Pancreas (tissue), 10 donors: ENCODE measurements around the gene SHC3. TPM values are rescaled to one million over a fixed set of nuclear protein-coding genes. Genes with fewer than 3 reads are reported as not detected.

ENCODE experiments used
- ATAC-seq, 4 donors: fragments of 200-7000 bp; cut with Tn5 transposase; one replicate each; pipeline versions ENCODE4 v1.8.0 to v1.9.1; 2020; ENCODE audit warnings: mild to moderate bottlenecking in 4 of 4, moderate library complexity in 4 of 4
- DNase-seq, 6 donors: peaks; one replicate each; pipeline ENCODE4 v3.0.0-alpha.2; 2020
- FAIRE-seq: peaks from 2 replicates; lab custom pipeline; 2012; peaks lifted over from hg19 to GRCh38; lab: Jason Lieb, UNC
- H3K27ac ChIP-seq, 4 donors: fragments of 200-600 bp; sonication (generic); 1 replicate in 3 of 4; 2 replicates in 1 of 4; pipeline versions ENCODE4 v1.5.0 to v1.8.0; 2020
- H3K27me3 ChIP-seq, 4 donors: fragments of 200-600 bp; one replicate each; pipeline ENCODE4 v1.8.0; 2021
- H3K36me3 ChIP-seq, 3 donors: fragments of 200-600 bp; sonication (generic) in 1 of 3; one replicate each; pipeline versions ENCODE4 v1.5.0 to v1.8.0; 2020 to 2021
- H3K4me1 ChIP-seq, 3 donors: fragments of 200-600 bp; one replicate each; pipeline ENCODE4 v1.8.0; 2021
- H3K4me3 ChIP-seq, 4 donors: fragments of 200-600 bp; sonication (generic) in 2 of 4; one replicate each; pipeline versions ENCODE4 v1.5.0 to v1.8.0; 2020 to 2021
- H3K9me3 ChIP-seq, 4 donors: fragments of 200-600 bp; one replicate each; pipeline ENCODE4 v1.8.0; 2021
- WGBS, 2 donors: extraction: QIAGEN DNeasy Blood & Tissue Kit; methylation state at CpG; one replicate each; pipeline ENCODE4 v1.1.7; 2013; 5-methylcytosine and 5-hydroxymethylcytosine counted together
- intact Hi-C, 3 donors: fragments of 100-400 bp; cut with DNase I; formaldehyde crosslinking; loops; one replicate each; pipeline versions ENCODE4 v1.11.1 to v1.14.2; 2022
- polyA plus RNA-seq, 2 donors: library from polyadenylated mRNA; stranded (reverse); fragments of 200-250 nt; gene quantifications; one replicate each; pipeline ENCODE4 v1.2.3, GENCODE V29; 2013
- total RNA-seq, 6 donors: library from RNA; stranded (reverse); fragmentation: NEBNext Ultra II Directional in 4 of 6; extraction: Animal tissue kit (Norgen Biotek cat#: 25700) in 4 of 6; gene quantifications; one replicate each; pipeline versions ENCODE4 v1.2.1 to v1.2.4, GENCODE V29; 2021 to 2023
- TF ChIP-seq, protein P1 (sequence below), 4 donors: fragments of 200-600 bp; sonication (generic) in 3 of 4; IDR thresholded peaks; one replicate each; pipeline versions ENCODE4 v1.5.0 to v1.8.0; 2021; ENCODE audit warnings: antibody characterized with exemption in 4 of 4
- donor health status: healthy with polysubstance abuse.
- donor health status: DM: no; HTN: no; CAD: no; lungs with moderate emphysema.
- donor health status: DM: no; HTN: no; CAD: no.
- donor health status: control.
- donor health status: control.
- donor health status: Bipolar disorder and iron deficiency.
- donor health status: DM: yes; HTN: yes; CAD: no.
- donor health status: DM: no; HTN: no; CAD: no.
- donor health status: DM: no; HTN: no; CAD: no.
- donor health status: DM: yes; HTN: yes; CAD: no.

SHC3 gene
- total and polyA plus RNA-seq, 8 donors: 0.19 to 6.3 (median 1.8) TPM

DNA sequence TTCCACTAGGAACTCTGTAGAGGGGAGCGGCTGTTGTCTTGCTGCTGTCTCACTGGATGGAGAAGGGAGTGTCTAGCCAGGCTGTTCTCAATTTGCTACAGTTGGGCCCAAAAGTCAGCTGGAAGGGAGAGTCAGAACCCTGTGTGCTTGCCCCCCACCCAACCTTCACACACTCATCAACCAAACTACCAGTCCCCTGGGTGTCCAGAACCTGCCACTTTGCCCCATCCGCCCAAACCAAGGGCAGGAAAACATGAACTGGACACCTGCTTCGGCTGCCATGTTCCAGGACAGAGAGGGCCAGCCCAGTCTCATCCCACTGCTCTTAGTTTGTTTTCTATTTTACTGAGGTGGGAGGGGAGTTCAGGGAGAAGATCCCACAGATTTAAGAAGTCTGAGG is 105.2 kb downstream of the SHC3 start:
- Histone ChIP-seq H3K9me3 (no peaks in the 10 kb centered on the region), H3K4me1 (no peaks in the 10 kb centered on the region), H3K27ac (no peak overlapping the region), H3K4me3 (no peak overlapping the region), H3K27me3 (no peaks in the 10 kb centered on the region), H3K36me3 (no peaks in the 10 kb centered on the region)
- DNase-seq (no peak), FAIRE-seq (no peak), ATAC-seq (no peak)
- intact Hi-C loops: no loop called here
- TF ChIP-seq, protein P1, sequence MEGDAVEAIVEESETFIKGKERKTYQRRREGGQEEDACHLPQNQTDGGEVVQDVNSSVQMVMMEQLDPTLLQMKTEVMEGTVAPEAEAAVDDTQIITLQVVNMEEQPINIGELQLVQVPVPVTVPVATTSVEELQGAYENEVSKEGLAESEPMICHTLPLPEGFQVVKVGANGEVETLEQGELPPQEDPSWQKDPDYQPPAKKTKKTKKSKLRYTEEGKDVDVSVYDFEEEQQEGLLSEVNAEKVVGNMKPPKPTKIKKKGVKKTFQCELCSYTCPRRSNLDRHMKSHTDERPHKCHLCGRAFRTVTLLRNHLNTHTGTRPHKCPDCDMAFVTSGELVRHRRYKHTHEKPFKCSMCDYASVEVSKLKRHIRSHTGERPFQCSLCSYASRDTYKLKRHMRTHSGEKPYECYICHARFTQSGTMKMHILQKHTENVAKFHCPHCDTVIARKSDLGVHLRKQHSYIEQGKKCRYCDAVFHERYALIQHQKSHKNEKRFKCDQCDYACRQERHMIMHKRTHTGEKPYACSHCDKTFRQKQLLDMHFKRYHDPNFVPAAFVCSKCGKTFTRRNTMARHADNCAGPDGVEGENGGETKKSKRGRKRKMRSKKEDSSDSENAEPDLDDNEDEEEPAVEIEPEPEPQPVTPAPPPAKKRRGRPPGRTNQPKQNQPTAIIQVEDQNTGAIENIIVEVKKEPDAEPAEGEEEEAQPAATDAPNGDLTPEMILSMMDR (IDR thresholded peaks at IDR 0.05): no peak
- WGBS, 2 donors: 92 to 98% methylated on average over 3 of the region's 3 CpGs

DNA sequence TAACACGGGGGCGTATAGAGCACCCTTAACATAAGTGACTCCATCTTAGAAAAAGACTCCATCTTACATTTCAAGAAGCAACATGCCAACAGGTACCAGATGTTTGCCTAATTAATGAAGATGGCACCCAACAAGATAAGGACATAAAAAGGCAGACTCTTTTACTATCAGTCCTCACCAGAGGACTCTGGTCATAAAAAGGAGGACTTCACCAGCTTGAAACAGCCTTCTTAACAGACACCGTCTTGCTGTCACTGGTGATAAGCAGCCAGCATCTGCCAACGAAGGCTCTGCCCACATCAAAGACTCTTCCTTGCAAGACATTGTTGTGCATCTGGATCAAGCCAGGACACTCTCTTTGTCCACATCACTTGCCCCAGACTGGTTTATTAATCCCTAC is 107.0 kb downstream of the SHC3 start:
- Histone ChIP-seq H3K27me3 (no peaks in the 10 kb centered on the region), H3K27ac (no peak overlapping the region), H3K4me3 (no peak overlapping the region), H3K9me3 (no peaks in the 10 kb centered on the region), H3K36me3 (no peaks in the 10 kb centered on the region), H3K4me1 (no peaks in the 10 kb centered on the region)
- intact Hi-C loops: no loop called here
- ATAC-seq: no peak
- FAIRE-seq: no peak
- TF ChIP-seq, protein P1 (IDR thresholded peaks at IDR 0.05): no peak
- WGBS, 2 donors: 74 to 81% methylated on average over 4 of the region's 4 CpGs
- no peak for DNase-seq

DNA sequence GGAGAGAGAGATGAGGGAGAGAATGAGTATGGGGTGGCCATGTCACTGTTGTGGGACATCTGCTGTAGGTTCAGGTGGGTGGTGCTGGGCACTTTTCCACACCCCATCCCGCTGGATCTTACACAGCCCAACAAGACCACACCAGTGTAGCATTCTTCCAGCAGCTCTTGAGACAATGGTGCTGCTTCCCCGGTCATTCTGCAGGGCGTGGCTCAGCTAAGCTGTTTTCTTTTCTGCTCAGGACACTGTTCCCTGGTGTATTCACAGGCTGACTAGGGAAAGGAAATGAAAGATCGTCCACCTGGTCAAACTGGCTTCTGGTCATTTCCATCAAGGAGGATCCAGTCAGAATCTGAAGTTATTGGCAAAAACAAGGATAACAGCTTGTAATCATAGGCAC is 111.8 kb downstream of the SHC3 start:
- intact Hi-C loops: no loop called here
- ATAC-seq (no peak), FAIRE-seq (no peak), DNase-seq (no peak)
- WGBS, 2 donors: 59 to 81% methylated on average over 4 of the region's 4 CpGs
- TF ChIP-seq, protein P1 (IDR thresholded peaks at IDR 0.05): no peak
- Histone ChIP-seq H3K4me1 (no peaks in the 10 kb centered on the region), H3K27me3 (no peaks in the 10 kb centered on the region), H3K4me3 (no peak overlapping the region), H3K36me3 (peaks cover 0 to 4% (median 0%) of the 10 kb centered on the region in 3 donors), H3K9me3 (no peaks in the 10 kb centered on the region), H3K27ac (no peak overlapping the region)

DNA sequence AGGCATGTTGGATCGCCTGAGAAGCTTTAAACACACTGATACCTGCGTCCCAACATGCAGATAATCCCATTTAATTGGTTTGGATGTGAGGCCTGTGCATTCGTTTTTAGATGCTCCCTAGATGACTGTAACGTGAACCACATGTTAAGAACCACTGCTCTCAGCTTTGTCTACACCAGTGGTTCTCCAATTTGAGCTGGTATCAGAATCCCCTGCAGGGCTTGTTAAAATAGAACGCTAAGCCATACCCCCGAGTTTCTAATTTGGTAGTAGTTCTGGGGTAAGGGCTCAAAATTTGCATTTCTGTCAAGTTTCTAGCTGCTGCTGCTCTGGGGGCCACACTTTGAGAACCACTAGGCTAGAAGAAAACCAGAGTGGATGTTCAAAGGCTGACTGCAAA is 112.7 kb downstream of the SHC3 start:
- Histone ChIP-seq H3K4me3 (no peak overlapping the region), H3K4me1 (no peaks in the 10 kb centered on the region), H3K27ac (no peak overlapping the region), H3K36me3 (peaks cover 0 to 4% (median 0%) of the 10 kb centered on the region in 3 donors), H3K9me3 (no peaks in the 10 kb centered on the region), H3K27me3 (no peaks in the 10 kb centered on the region)
- no peak for ATAC-seq
- intact Hi-C loops: no loop called here
- no peak for FAIRE-seq
- TF ChIP-seq, protein P1 (IDR thresholded peaks at IDR 0.05): no peak
- no peak for DNase-seq
- WGBS, 2 donors: 68 to 77% methylated on average over 6 of the region's 6 CpGs

DNA sequence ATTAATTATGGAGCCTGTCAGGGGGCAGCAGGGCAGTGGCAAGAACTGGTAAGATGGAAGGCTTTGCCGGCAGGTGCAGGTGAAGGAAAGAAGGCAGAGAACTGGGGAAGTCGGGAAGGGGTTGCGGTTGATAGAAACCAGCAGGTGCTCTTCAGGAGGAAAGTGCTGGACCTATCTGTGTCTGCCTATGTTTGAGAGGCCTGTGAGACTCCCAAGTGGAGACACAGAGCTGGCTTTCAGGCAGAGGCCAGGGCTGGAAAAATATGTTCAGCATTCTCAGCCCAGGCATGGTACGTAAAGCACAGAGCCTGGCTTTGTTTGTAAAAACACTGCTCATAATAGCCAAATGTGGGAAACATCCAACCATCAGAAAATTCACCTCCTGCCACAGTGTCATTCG is 117.8 kb downstream of the SHC3 start:
- FAIRE-seq: no peak
- peaks cover 0 to 4% (median 0%) of the 10 kb centered on the region in 3 donors for H3K36me3 ChIP-seq
- no peaks in the 10 kb centered on the region for H3K9me3 ChIP-seq
- TF ChIP-seq, protein P1 (IDR thresholded peaks at IDR 0.05): no peak
- no peak overlapping the region for H3K4me3 ChIP-seq
- no peaks in the 10 kb centered on the region for H3K27me3 ChIP-seq
- DNase-seq: no peak
- H3K27ac ChIP-seq: no peak overlapping the region
- 87 to 89% methylated on average over 5 of the region's 5 CpGs for WGBS, 2 donors
- ATAC-seq: no peak
- H3K4me1 ChIP-seq: no peaks in the 10 kb centered on the region
- intact Hi-C loops: no loop called here
